NCI-H69 (cell line): ENCODE measurements around the gene C1orf74.
A peak's percentile ranks its signal among the peaks of the same experiment; 100 is the strongest.

Source experiments
- DNase-seq: peaks from one replicate; lab custom pipeline; 2025; lab: John Stamatoyannopoulos, UW

C1orf74 gene

GRCh38 chr1:209784265-209785169, at the start of gene C1orf74:
Gene C1orf74 (minus strand): TSS chr1:209784559. CDS start chr1:209783634, 925 bp downstream.
- peak; percentile 99 for DNase-seq

DNA sequence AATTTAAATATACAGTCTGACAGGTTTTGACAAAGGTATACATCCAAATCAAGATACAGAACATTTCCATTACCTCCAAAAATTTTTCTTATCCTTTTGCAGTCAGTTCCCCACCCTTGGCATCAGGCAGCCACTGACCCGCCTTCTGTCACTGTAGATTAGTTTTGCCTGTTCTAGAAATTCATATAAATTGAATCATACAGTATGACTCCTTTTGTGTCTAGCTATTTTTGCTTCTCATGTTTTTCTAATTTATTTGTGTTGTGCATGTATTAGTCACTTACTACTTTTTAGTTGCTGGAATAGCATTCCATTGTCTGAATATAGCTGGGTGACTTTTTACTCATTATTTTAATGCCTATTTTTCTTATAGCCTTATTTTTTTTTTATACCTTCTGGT, 47.3 kb upstream of the C1orf74 start:
- DNase-seq = no peak

DNA sequence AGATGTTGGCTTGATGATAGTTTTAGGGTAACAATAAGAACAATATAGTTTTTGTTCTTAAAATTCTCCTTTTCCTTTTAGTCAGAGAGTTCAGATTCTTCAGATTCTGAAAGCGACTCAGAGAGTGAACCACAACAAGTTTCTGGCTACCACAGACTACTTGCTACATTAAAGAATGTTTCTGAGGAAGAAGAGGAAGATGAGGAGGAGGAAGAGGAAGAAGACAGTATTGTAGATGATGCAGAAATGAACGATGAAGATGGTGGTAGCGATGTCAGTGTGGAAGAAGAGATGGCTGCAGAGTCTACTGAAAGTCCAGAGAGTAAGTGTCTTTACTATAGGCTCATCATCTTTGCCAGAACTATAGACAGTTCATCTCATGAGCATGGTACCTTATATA, 46.4 kb upstream of the C1orf74 start:
- no peak for DNase-seq

GRCh38 chr1:209829716-209830115, 45.4 kb upstream of the C1orf74 start:
- no peak for DNase-seq

- DNase-seq = peak; percentile 99
Observed at GRCh38 chr1:209827384-209828262, 43.3 kb upstream of the C1orf74 start, which contains the start of gene UTP25. Gene UTP25 (plus strand): TSS chr1:209827972. CDS start chr1:209828064, 92 bp downstream.

GRCh38 chr1:209825591-209826434, 41.5 kb upstream of the C1orf74 start:
- DNase-seq = peak; percentile 95

DNA sequence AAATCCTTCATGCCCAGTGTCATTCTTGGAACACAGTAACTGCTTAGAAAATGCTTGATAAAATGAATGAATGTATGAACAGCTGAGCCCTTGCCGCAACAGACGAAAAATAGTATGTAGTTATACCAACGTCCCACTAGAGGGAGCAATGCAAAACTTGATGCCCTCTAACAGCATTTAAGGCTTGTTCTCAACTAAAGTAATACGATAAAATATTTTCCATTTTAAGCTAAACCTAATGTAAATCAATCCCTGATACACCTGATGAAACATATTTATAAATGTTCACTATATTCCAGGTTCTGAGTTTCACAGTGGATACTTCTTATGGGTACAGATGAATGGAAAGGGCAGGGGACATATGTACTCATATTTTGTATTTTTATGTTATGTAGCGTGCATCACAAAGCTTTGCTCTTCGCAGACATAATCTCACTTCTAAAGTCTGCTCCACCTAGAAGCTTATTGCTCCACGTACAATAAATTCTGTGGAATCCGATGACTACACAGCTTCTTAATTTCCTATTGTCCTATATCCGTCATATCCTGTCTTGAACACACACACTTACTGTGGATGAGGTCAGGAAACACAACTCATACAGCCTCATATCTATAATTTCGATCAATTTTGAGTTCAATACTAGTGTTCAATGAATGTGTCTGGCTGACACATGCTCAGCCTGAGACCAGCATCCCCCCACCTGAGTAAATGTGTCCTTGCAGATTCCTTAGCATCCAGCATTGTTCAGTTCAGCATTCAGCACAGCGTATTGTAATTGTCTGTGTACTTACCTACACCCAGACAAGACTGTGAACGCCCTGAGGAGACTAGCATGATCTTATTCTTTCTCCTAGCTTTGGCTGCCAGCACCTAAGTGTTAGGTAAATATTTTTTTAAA, 39.0 kb upstream of the C1orf74 start:
- DNase-seq = peak; percentile 86

DNA sequence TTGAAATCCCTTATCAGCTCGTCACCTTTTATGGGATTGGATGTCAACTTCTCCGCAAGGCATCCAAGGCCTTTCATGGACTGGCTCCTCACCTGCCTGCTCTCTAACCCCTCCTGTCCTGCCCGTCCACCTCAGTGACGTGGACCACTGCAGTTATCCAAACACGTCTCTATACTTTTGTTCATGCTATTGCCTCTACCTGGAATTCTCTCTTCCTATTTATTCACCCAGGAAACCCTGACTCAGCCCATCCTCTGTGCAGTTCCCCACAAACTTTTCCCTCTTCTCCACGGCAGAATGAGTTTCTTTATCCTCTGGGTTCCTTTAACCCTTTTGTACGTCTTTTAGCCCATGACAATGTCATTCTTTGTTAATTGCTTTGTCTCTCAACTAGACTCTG, 38.3 kb upstream of the C1orf74 start:
- DNase-seq = no peak

DNA sequence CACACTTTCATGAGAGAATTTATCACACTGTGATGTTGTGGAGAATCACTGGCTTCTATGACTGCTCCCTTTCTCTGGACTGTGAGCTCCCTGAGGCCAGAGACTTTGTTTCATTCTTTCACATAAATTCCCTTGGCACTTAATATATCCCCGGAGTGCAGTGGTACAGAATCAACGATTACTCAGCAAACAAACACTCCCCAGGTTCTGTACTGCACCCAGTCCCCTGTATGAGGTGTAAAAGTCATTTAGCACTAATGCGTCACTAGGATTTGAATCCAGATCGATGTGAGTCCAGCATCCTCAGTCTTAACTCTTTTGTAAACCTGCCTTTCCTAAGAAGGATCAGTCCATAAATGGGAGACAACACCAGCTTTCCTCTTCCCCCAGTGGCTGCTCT, 36.6 kb upstream of the C1orf74 start:
- no peak for DNase-seq

DNA sequence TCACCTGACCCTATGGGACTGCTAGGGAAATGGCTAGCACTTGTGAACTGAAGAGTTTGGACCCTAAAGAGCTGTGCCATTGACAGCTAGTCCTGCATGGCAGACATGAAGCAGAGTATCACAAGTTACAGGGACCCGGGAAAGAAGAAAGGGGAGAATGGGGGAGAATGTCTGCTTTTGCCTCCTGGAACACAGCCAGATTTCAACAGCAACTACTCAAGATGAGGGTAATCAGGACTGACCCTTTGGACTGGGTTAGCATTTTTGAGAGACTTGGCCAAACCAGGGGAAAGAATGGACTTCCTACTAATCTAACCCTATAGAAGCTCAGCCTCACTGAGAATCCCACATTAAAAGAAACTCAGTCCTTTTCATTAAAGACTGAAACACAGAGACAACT, 34.7 kb upstream of the C1orf74 start:
- DNase-seq = no peak

DNA sequence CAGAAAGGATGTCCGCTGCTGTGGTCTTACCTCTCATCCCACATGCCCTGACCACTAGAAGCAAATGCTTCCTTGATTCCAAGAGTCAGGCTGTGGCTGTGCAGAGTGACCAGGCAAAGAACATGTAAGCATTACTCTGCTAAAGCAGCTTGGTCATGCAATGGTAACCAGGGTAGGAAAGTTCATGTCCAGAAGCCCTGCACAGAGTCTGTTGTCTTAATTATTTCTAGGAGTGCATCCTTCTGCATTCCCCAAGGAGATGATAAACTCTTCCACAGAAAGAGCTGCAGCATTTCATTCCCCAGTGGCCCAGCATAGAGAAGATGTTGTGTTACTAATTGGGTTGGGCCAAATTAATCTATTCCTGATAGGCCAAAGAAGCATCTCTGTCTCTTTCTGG, 33.3 kb upstream of the C1orf74 start:
- no peak for DNase-seq

DNA sequence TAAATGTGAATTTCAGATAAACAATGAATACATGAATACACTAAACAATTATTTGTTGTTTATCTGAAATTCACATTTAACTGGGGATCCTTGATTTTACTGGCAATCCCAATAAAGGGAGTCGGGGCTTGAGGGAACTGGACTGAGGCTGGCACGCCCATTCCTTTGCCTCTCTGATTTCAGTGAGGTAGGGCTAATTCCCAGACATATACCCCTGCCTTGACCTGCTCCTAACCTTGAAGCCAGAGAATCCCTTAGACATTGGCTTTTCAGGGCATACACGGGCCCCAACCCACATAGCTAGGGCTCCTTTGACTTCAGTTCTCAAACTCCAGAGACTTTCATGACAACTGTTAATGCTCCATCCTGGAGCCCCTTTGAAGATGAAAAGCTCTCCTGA, 32.6 kb upstream of the C1orf74 start:
- DNase-seq = no peak

- DNase-seq = peak; percentile 62
Observed at GRCh38 chr1:209815931-209816341, 31.6 kb upstream of the C1orf74 start.

GRCh38 chr1:209815490-209815889, 31.1 kb upstream of the C1orf74 start:
- DNase-seq = no peak

GRCh38 chr1:209813902-209814301, 29.5 kb upstream of the C1orf74 start:
- no peak for DNase-seq

GRCh38 chr1:209810783-209811182, 26.4 kb upstream of the C1orf74 start:
- peak; percentile 65 for DNase-seq

- DNase-seq = no peak
Observed at GRCh38 chr1:209809611-209810010, 25.3 kb upstream of the C1orf74 start.

DNA sequence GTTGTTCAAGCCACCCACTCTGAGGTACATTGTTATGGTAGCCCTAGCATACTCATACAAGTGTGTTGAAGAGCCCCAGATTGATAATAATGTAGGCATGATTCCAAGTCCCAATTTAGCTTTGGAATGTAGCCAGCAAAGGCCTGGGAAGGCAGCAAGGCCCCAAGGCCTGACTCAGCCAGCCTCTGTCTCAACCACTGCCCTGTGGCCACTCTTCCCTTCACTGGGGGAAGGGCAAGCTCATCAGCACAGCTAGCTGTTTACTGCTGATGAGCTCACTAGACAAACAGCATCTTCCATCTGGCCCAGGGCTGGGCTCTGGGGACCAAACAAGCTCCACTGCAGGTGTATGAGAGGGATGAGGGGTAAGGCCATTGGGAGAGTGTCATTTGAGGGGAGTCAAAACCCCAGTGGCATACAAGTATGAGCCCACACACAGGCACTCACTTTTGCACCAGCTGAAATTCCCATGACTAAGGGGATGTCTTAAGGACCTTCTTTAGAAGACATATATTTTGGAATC, 23.8 kb upstream of the C1orf74 start:
- peak; percentile 98 for DNase-seq

DNA sequence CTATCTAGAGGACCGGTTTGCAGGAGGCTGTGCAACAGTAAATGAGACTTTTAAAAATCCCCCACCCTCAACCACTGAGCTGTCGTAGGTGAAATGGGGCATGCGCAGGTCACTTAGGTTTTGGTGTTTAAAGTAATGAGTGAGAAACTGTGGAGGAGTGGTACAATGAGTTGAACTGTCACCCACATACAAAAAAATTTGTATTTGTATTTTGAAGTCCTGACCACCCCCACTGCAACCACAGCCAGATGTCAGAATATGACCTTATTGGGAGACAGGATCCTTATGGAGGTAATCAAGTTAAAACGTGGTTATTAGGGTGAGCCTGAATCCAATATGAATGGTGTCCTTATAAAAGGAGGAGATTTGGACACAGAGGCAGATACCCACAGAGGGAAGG, 23.1 kb upstream of the C1orf74 start:
- DNase-seq = no peak
